Measurements from ENCODE around the gene HSP90B1. TPM values are rescaled to one million over a fixed set of nuclear protein-coding genes. Genes with fewer than 3 reads are reported as not detected.

The HSP90B1 gene
- total and polyA plus RNA-seq, 10 of the 15 experiments (the other 5 are each of a cell fraction or from before 2014, with no cell fraction given), result 254 to 968 (median 560) TPM

- peak; percentile 96 for TF ChIP-seq CBFB (IDR thresholded peaks at IDR 0.05; ENCODE audit: low read depth)
- TF ChIP-seq SP1 (IDR thresholded peaks at IDR 0.05; ENCODE audit: low read depth, low read length), result peak; percentile 98
- TF ChIP-seq YBX1 (IDR thresholded peaks at IDR 0.05), result no peak
- TF ChIP-seq KDM1A (IDR thresholded peaks at IDR 0.05; ENCODE audit: borderline replicate concordance), result no peak
- no peak for TF ChIP-seq RBBP5 (conservative IDR thresholded peaks at IDR 0.05)
- 0 out of 2 replicates have a peak, but pooled peaks have one; percentile 34 for TF ChIP-seq ZBED1 (IDR thresholded peaks at IDR 0.05; ENCODE audit: borderline replicate concordance)
- TF ChIP-seq, protein P1, sequence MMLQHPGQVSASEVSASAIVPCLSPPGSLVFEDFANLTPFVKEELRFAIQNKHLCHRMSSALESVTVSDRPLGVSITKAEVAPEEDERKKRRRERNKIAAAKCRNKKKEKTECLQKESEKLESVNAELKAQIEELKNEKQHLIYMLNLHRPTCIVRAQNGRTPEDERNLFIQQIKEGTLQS (IDR thresholded peaks at IDR 0.05; ENCODE audit: borderline replicate concordance, extremely low read depth, low read depth, low read length), result no peak
- TF ChIP-seq SUPT20H (IDR thresholded peaks at IDR 0.05; ENCODE audit: borderline replicate concordance, control insufficient read depth, low read depth, low read length), result no peak
- TF ChIP-seq NR2C1 (IDR thresholded peaks at IDR 0.05), result peak; percentile 97
- TF ChIP-seq ZNF217 (IDR thresholded peaks at IDR 0.05), result no peak
- no peak for TF ChIP-seq BCLAF1 (IDR thresholded peaks at IDR 0.05)
- TF ChIP-seq BRCA1 (IDR thresholded peaks at IDR 0.05; ENCODE audit: low read depth, low read length), result no peak
These were observed at the start of gene HSP90B1 (continued) for GRCh38 chr12:103930034-103930786.
